Ectodermal cell (in vitro differentiated cells): ENCODE measurements around the gene PP2D1.
"Not testable (repeated sequence)": the region's sequence is repeated elsewhere in the genome, so short reads cannot be mapped to it uniquely, and the experiment has no call there.

Experiments used
- H3K27ac ChIP-seq: 2 replicates; pipeline ENCODE4 v1.7.0; 2013; ENCODE audit warnings: mild to moderate bottlenecking, low read depth, low read length; ENCODE audit not compliant: insufficient read depth, poor library complexity, severe bottlenecking
- H3K27me3 ChIP-seq: 2 replicates; pipeline ENCODE4 v1.7.0; 2013; ENCODE audit warnings: mild to moderate bottlenecking, low read length; ENCODE audit not compliant: insufficient read depth, control insufficient read depth, poor library complexity, severe bottlenecking
- H3K36me3 ChIP-seq: one replicate; pipeline ENCODE4 v1.7.0; 2013; ENCODE audit warnings: low read length; ENCODE audit not compliant: control insufficient read depth, insufficient read depth
- H3K4me1 ChIP-seq: one replicate; pipeline ENCODE4 v1.7.0; 2013; ENCODE audit warnings: low read length; ENCODE audit not compliant: control insufficient read depth, insufficient read depth
- H3K4me3 ChIP-seq: 2 replicates; pipeline ENCODE4 v1.7.0; 2013; ENCODE audit warnings: low read depth, low read length, control low read depth; ENCODE audit not compliant: insufficient read depth
- H3K9me3 ChIP-seq: 2 replicates; pipeline ENCODE4 v1.7.0; 2013; ENCODE audit warnings: mild to moderate bottlenecking, low read length, moderate library complexity; ENCODE audit not compliant: control insufficient read depth
- WGBS, 2 experiments: methylation state at CpG; one replicate each; pipeline ENCODE4 v1.1.7; 2013; ENCODE audit warnings: missing lambda C conversion rate in 2 of 2; 5-methylcytosine and 5-hydroxymethylcytosine counted together

The PP2D1 gene

GRCh38 chr3:20039765-20040547 is 27.9 kb upstream of the PP2D1 start, which contains the start of gene KAT2B:
Gene KAT2B (plus strand): TSS chr3:20040446. CDS start chr3:20040478, 32 bp downstream.
- whole genome bisulfite sequencing, 2 experiments = 0 to 1% methylated on average over 61 to 63 of the region's 75 CpGs
- no peaks in the 10 kb centered on the region for H3K27me3 ChIP-seq
- H3K27ac ChIP-seq = peak within 1 kb of the TSS; percentile 81
- H3K9me3 ChIP-seq = no peaks in the 10 kb centered on the region
- peak within 1 kb of the TSS; percentile 78 for H3K4me3 ChIP-seq
- H3K4me1 ChIP-seq = peaks cover 8% of the 10 kb centered on the region
- no peaks in the 10 kb centered on the region for H3K36me3 ChIP-seq

GRCh38 chr3:20039466-20039764 is 27.4 kb upstream of the PP2D1 start:
- Histone ChIP-seq H3K27ac (no peak overlapping the region), H3K9me3 (no peaks in the 10 kb centered on the region), H3K4me1 (peaks cover 8% of the 10 kb centered on the region), H3K27me3 (no peaks in the 10 kb centered on the region), H3K4me3 (peak overlapping the region; percentile 78), H3K36me3 (no peaks in the 10 kb centered on the region)
- 17 to 20% methylated on average over 4 of the region's 4 CpGs for WGBS, 2 experiments

GRCh38 chr3:20038699-20039465 is 26.8 kb upstream of the PP2D1 start:
- no peaks in the 10 kb centered on the region for H3K9me3 ChIP-seq
- H3K36me3 ChIP-seq = no peaks in the 10 kb centered on the region
- H3K27ac ChIP-seq = no peak overlapping the region
- H3K27me3 ChIP-seq = no peaks in the 10 kb centered on the region
- WGBS, 2 experiments = 69 to 75% methylated on average over 15 to 16 of the region's 16 CpGs
- H3K4me1 ChIP-seq = peaks cover 8% of the 10 kb centered on the region
- peak overlapping the region; percentile 78 for H3K4me3 ChIP-seq

GRCh38 chr3:20037255-20037996 is 25.4 kb upstream of the PP2D1 start:
- H3K4me1 ChIP-seq = peaks cover 8% of the 10 kb centered on the region
- no peak overlapping the region for H3K27ac ChIP-seq
- H3K9me3 ChIP-seq = no peaks in the 10 kb centered on the region
- no peaks in the 10 kb centered on the region for H3K27me3 ChIP-seq
- H3K4me3 ChIP-seq = no peak overlapping the region
- no peaks in the 10 kb centered on the region for H3K36me3 ChIP-seq
- 100% methylated on average over 1 of the region's 1 CpG; no CpG with 5 or more reads in 1 of the 2 experiments for WGBS, 2 experiments

- WGBS, 2 experiments = 96 to 100% methylated on average over 3 of the region's 4 CpGs
- Histone ChIP-seq H3K36me3 (no peaks in the 10 kb centered on the region), H3K27ac (no peak overlapping the region), H3K4me3 (no peak overlapping the region), H3K4me1 (peaks cover 8% of the 10 kb centered on the region), H3K27me3 (no peaks in the 10 kb centered on the region), H3K9me3 (no peaks in the 10 kb centered on the region)
These were observed 23.0 kb upstream of the PP2D1 start for GRCh38 chr3:20035019-20035418.

- WGBS, 2 experiments = 90 to 95% methylated on average over 7 of the region's 7 CpGs
- H3K4me1 ChIP-seq, H3K36me3 ChIP-seq, H3K4me3 ChIP-seq, H3K9me3 ChIP-seq, H3K27me3 ChIP-seq, H3K27ac ChIP-seq: not testable (repeated sequence)
These were observed 19.9 kb upstream of the PP2D1 start for GRCh38 chr3:20031939-20032338.

GRCh38 chr3:20028905-20029331 is 16.9 kb upstream of the PP2D1 start:
- WGBS, 2 experiments = 58 to 66% methylated on average over 4 to 7 of the region's 7 CpGs
- Histone ChIP-seq H3K27me3 (no peaks in the 10 kb centered on the region), H3K4me1 (no peaks in the 10 kb centered on the region), H3K4me3 (no peak overlapping the region), H3K9me3 (no peaks in the 10 kb centered on the region), H3K27ac (peak overlapping the region; percentile 16), H3K36me3 (no peaks in the 10 kb centered on the region)

- Histone ChIP-seq H3K36me3 (no peaks in the 10 kb centered on the region), H3K27me3 (no peaks in the 10 kb centered on the region), H3K4me3 (no peak overlapping the region), H3K27ac (no peak overlapping the region), H3K4me1 (peaks cover 5% of the 10 kb centered on the region), H3K9me3 (no peaks in the 10 kb centered on the region)
- WGBS, 2 experiments = 88 to 90% methylated on average over 4 of the region's 4 CpGs
These were observed 15.1 kb upstream of the PP2D1 start for GRCh38 chr3:20027136-20027535.

- Histone ChIP-seq H3K27me3 (no peaks in the 10 kb centered on the region), H3K9me3 (no peaks in the 10 kb centered on the region), H3K4me1 (peaks cover 5% of the 10 kb centered on the region), H3K27ac (peak overlapping the region; percentile 13), H3K4me3 (no peak overlapping the region), H3K36me3 (no peaks in the 10 kb centered on the region)
- 93 to 94% methylated on average over 2 of the region's 2 CpGs for WGBS, 2 experiments
These were observed 11.8 kb upstream of the PP2D1 start for GRCh38 chr3:20023623-20024405.
